K562 treated with DMSO at 1 percent for 24 hours (cell line): ENCODE results near the gene GPN1. TPM values are rescaled to one million over a fixed set of nuclear protein-coding genes. Genes with fewer than 3 reads are reported as not detected.

Experiments used
- total RNA-seq: library from RNA; unstranded; fragments of 300-600 nt; gene quantifications from 2 replicates; pipeline ENCODE4 v1.2.3, GENCODE V29; 2022; ENCODE audit warnings: low read depth; ENCODE audit not compliant: insufficient read depth

Gene GPN1
- 38.7 and 40.3 TPM in 2 replicates for total RNA-seq

DNA sequence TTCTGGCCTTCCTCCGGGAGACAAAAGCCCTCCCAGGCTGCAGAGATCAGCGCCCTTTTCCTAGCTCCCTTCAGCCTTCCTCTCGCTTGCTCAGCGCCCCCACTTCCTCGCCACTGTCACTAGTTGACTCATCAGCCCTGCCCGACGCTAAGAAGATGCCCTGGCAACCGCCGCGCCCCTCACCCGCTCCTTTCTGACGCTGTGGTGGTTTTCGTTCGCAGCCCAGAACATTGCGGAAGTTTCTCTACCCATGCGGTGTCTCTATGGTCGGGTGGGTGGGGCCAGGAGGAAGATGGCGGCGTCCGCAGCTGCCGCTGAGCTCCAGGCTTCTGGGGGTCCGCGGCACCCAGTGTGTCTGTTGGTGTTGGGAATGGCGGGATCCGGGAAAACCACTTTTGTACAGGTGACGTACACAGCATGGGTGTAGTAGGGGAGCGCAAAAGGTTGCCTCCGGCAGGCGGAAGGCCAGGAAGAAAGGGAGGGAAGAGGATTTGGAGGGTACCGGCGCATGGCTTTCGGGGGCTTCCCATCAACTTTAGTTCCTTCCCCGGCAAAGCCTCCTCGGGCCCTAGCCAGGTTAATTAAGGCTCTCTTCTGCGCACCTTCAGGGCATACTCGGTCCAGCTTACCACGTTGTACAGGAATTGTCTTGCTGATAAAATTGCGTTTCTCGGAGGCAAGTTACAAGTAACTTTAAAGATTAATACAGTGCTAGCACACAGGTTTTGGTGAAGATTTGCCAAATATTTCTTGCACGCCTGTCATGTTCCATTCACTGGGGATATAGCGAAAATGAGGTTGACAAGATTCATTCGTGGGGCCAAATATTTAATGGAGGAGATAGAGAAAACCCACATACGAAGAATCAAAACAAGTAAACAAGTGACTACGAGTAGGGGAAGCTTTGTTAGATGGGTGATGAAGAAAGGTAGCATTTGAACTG lies at the start of gene GPN1, which contains the start of gene CCDC121:
TSS of gene GPN1 (plus strand) at position 284 of the 943 bp plus-strand sequence. CDS start at position 293, 9 bp downstream.
TSS of gene CCDC121 (minus strand) at position 246 of the 943 bp plus-strand sequence. CDS start 1,213 bp downstream, outside the sequence.

DNA sequence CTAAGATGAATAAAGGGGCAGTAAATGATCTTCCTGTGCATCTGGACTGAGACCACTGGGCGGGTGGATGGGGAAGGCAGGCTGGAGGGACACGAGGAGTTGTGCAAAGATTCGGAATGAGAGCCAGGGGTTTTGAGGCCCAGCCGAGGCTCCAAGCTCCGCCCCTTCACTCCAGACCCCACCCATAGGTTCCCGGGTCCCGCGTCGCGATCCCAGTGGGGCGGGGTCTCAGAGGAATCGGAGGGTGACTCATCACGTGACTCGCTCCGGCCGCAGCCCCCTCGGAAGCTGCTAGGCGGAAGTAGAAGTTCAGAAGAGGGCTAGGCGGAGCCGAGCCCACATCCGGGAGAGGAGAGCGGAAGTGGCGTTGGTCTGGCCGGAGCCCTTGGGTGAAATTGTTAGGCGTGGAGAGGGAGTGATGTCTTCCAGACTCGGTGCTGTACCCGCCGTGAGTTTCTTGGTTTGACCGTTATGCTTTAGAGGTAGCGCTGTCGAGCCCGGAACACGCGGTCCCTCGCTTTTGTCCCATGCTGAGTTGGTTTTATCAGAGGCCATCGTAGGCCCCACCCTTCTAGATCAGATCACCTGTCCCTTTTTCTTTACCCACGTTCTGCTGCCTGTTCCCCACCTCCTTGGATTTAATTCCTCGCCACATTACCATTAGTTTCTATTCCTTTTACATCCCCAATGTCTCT lies 46.0 kb upstream of the GPN1 start, which contains the start of gene ZNF512:
TSS of gene ZNF512 (plus strand) at position 348 of the 695 bp plus-strand sequence. CDS start at position 419, 71 bp downstream.

DNA sequence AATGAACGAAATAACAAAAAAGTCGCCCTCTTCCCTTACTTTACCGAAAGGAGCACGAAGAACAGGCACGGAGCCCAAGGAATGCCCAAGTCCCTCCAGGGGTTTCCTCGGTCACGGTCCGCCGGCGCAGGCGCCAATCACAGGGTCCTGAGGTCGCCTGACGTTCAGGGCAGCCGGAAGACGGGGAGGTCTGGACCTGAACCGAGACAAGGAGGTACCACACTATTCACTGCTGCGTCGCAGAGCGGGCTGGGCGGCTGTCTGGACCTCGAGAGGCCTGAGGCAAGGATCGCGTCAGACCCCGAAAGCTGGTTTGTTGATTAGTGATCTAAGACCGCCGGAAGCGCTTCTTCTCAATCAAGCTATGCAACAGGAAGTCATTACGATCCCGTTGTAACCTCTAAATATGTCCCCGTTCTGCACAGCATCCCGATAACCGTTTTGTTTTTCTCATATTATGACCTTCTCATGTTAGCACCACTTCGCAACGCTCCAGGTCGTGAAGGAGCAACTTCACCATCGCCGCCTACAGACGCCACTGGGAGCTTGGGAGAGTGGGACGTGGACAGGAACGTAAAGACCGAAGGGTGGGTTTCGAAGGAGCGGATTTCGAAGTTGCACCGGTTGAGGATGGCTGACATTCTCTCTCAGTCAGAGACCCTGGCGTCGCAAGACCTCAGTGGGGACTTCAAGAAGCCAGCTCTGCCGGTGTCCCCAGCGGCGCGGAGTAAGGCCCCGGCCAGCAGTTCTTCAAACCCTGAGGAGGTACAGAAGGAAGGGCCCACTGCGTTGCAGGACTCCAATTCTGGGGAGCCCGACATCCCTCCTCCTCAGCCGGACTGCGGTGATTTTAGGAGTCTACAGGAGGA lies 34.7 kb downstream of the GPN1 start, which contains the start of the genes SLC4A1AP and SUPT7L:
TSS of gene SLC4A1AP (plus strand) at position 605 of the 869 bp plus-strand sequence. CDS start at position 631, 26 bp downstream.
TSS of gene SUPT7L (minus strand) at position 330 of the 869 bp plus-strand sequence. CDS start 1,422 bp downstream, outside the sequence.

Other genes starting within 250 kb of the GPN1 start
- gene ZNF513, start 248.3 kb upstream of the GPN1 start, total RNA-seq = 16.2 and 19.4 TPM in 2 replicates
- gene PPM1G, start 219.5 kb upstream of the GPN1 start, total RNA-seq = 120 and 121 TPM in 2 replicates
- 68.5 and 71.1 TPM in 2 replicates for gene NRBP1, start 200.4 kb upstream of the GPN1 start, total RNA-seq
- 2.4 and 3.1 TPM in 2 replicates for gene KRTCAP3, start 186.7 kb upstream of the GPN1 start, total RNA-seq
- gene IFT172, start 139.3 kb upstream of the GPN1 start, total RNA-seq = 11.7 and 13.2 TPM in 2 replicates
- gene FNDC4, start 133.8 kb upstream of the GPN1 start, total RNA-seq = 26.3 and 28.8 TPM in 2 replicates
- 0.52 TPM in 1 of 2 replicates, not detected in the other for gene GCKR, start 132.2 kb upstream of the GPN1 start, total RNA-seq
- 27.7 and 28.1 TPM in 2 replicates for gene ZNF512, start 46.0 kb upstream of the GPN1 start, total RNA-seq
- gene CCDC121, start within 50 bp of the GPN1 start, total RNA-seq = 3.1 and 6.8 TPM in 2 replicates
- gene SUPT7L, start 34.6 kb downstream of the GPN1 start, total RNA-seq = 29.6 and 32.2 TPM in 2 replicates
- 34.2 and 36.1 TPM in 2 replicates for gene SLC4A1AP, start 34.8 kb downstream of the GPN1 start, total RNA-seq
- gene MRPL33, start 142.7 kb downstream of the GPN1 start, total RNA-seq = 73.8 and 78.4 TPM in 2 replicates